HFFc6 (cell line): ENCODE measurements around the gene SBF1. TPM values are rescaled to one million over a fixed set of nuclear protein-coding genes. Genes with fewer than 3 reads are reported as not detected.

Source experiments
- DNase-seq: peaks from one replicate; pipeline ENCODE4 v3.0.0-alpha.2; 2018
- H3K27ac Mint-ChIP-seq: 2 replicates; pipeline ENCODE4 v1.8.0; 2020; ENCODE audit warnings: mild to moderate bottlenecking, mixed read lengths
- H3K27me3 Mint-ChIP-seq: 2 replicates; pipeline ENCODE4 v1.8.0; 2021; ENCODE audit warnings: mild to moderate bottlenecking, moderate library complexity, mixed read lengths; ENCODE audit not compliant: insufficient read depth
- H3K36me3 Mint-ChIP-seq: 2 replicates; pipeline ENCODE4 v1.8.0; 2021; ENCODE audit warnings: low read depth, mixed read lengths
- H3K4me1 Mint-ChIP-seq: 2 replicates; pipeline ENCODE4 v1.8.0; 2020; ENCODE audit warnings: low read depth, mixed read lengths
- H3K4me3 Mint-ChIP-seq: 2 replicates; pipeline ENCODE4 v1.8.0; 2020; ENCODE audit warnings: mild to moderate bottlenecking, moderate library complexity, mixed read lengths
- H3K9me3 Mint-ChIP-seq: 2 replicates; pipeline ENCODE4 v1.8.0; 2020; ENCODE audit warnings: mild to moderate bottlenecking, mixed read lengths
- CTCF ChIP-seq: fragments of 200-600 bp; sonication (generic); IDR thresholded peaks from 2 replicates; pipeline ENCODE4 v1.5.0; 2021; ENCODE audit warnings: antibody characterized with exemption, mild to moderate bottlenecking
- total RNA-seq, 6 experiments: library from RNA; stranded (reverse); fragmentation: NEBNext Ultra II Directional; extraction: Animal tissue kit (Norgen Biotek cat#: 25700); gene quantifications; 2 replicates in 1 of 6; 3 replicates in 5 of 6; pipeline ENCODE4 v1.2.3, GENCODE V29; 2021

SBF1 gene
- total RNA-seq, 6 experiments from 2014 or later: 63.9 to 76.7 (median 71.2) TPM

DNA sequence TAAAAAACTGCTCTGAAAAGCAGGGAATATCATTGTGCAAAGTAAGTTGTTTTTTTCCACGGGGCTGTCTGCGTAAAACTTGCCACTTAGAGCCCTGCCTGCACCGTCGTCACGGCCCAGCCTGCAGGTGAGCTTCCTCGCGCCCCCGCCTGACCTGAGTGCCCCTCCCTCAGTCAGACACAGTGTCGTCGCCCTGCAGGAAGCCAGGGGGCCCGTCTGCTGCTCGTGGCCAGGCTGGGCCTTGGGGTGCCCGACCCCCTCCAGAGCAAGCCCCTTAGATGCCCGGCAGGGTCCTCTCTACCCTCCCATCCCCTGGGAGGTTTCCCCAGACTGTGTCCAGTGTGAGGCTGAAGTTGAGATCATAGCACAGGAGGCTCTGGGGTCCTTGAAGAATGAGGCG lies 31.6 kb downstream of the SBF1 start:
- no peaks in the 10 kb centered on the region; the same call in 1 of the 2 replicates for H3K36me3 Mint-ChIP-seq
- no peaks in the 10 kb centered on the region for H3K9me3 Mint-ChIP-seq
- peaks cover 8% of the 10 kb centered on the region for H3K27me3 Mint-ChIP-seq
- no peak for TF ChIP-seq CTCF
- no peak overlapping the region for H3K4me3 Mint-ChIP-seq
- no peak for DNase-seq
- H3K27ac Mint-ChIP-seq: peak overlapping the region; percentile 60
- peaks cover 15% of the 10 kb centered on the region; the same call in 1 of the 2 replicates for H3K4me1 Mint-ChIP-seq

- Mint-ChIP-seq H3K4me1 (peaks cover 15% of the 10 kb centered on the region; the same call in 1 of the 2 replicates), H3K9me3 (no peaks in the 10 kb centered on the region), H3K27ac (no peak overlapping the region; the same call in 1 of the 2 replicates), H3K27me3 (peaks cover 8% of the 10 kb centered on the region), H3K36me3 (no peaks in the 10 kb centered on the region), H3K4me3 (no peak overlapping the region)
- DNase-seq: no peak
- no peak for TF ChIP-seq CTCF
Observed at GRCh38 chr22:50441428-50441993, 33.3 kb downstream of the SBF1 start.

- H3K9me3 Mint-ChIP-seq: no peaks in the 10 kb centered on the region
Observed at GRCh38 chr22:50440544-50441249, 34.1 kb downstream of the SBF1 start.

DNA sequence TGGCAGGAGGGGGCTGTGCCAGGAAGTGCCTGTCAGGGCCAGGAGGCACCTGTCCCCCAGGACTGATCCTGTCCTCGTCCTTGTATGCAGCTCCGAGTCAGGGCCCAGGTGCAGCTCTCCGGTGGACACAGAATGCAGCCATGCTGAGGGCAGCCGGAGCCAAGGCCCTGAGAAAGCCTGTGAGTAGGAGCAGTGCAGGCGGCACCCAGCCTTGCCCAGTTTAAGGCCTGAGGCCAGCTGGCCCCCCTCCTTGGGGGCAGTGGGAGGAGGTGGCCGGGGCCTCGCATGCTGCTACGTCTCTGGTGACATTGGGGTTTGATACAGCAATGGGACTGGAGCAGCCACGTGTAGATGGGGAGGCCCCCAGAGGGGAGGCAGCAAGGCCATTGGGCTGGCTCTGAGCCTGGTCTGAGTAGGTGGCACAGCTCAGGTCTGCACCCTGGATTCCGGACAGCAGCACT lies 34.9 kb downstream of the SBF1 start:
- H3K27me3 Mint-ChIP-seq: peaks cover 8% of the 10 kb centered on the region
- peaks cover 11% of the 10 kb centered on the region; the same call in 1 of the 2 replicates for H3K4me1 Mint-ChIP-seq
- H3K27ac Mint-ChIP-seq: no peak overlapping the region
- no peaks in the 10 kb centered on the region; the same call in 1 of the 2 replicates for H3K36me3 Mint-ChIP-seq
- H3K9me3 Mint-ChIP-seq: no peaks in the 10 kb centered on the region
- TF ChIP-seq CTCF: no peak
- no peak for DNase-seq
- H3K4me3 Mint-ChIP-seq: no peak overlapping the region

More at GRCh38 chr22:50440544-50441249, 34.1 kb downstream of the SBF1 start:
- Mint-ChIP-seq H3K36me3 (no peaks in the 10 kb centered on the region), H3K27me3 (peaks cover 8% of the 10 kb centered on the region), H3K4me1 (peaks cover 15% of the 10 kb centered on the region; the same call in 1 of the 2 replicates), H3K4me3 (no peak overlapping the region), H3K27ac (no peak overlapping the region)
- DNase-seq: no peak
- no peak for TF ChIP-seq CTCF

GRCh38 chr22:50439314-50439870 lies 35.4 kb downstream of the SBF1 start:
- DNase-seq: no peak
- H3K4me1 Mint-ChIP-seq: peaks cover 6% of the 10 kb centered on the region; the same call in 1 of the 2 replicates
- peaks cover 8% of the 10 kb centered on the region for H3K27me3 Mint-ChIP-seq
- H3K9me3 Mint-ChIP-seq: no peaks in the 10 kb centered on the region
- H3K27ac Mint-ChIP-seq: no peak overlapping the region
- H3K36me3 Mint-ChIP-seq: no peaks in the 10 kb centered on the region; the same call in 1 of the 2 replicates
- TF ChIP-seq CTCF: no peak
- H3K4me3 Mint-ChIP-seq: no peak overlapping the region
